ENCODE measurements around the gene KARS1. TPM values are rescaled to one million over a fixed set of nuclear protein-coding genes. Genes with fewer than 3 reads are reported as not detected.

KARS1 gene
- 100 to 1,000 TPM in 2 of 4 donors, 10 to 100 TPM in 2; 82.9 to 105 (median 95.4) TPM for total RNA-seq

- peak; percentile 93 to 94 for DNase-seq
- Histone ChIP-seq H3K36me3 (no peaks in the 10 kb centered on the region), H3K9me3 (no peaks in the 10 kb centered on the region), H3K27ac (peak within 1 kb of the TSS; percentile 99 to 100 (median 99)), H3K4me1 (peaks cover 35 to 46% of the 10 kb centered on the region in 2 donors), H3K4me3 (replicated peaks in 1 of 3) (peak within 1 kb of the TSS; percentile 84 to 100 (median 89)), H3K27me3 (no peaks in the 10 kb centered on the region)
- intact Hi-C loops (cut with DNase I) = loop anchor here (5.0 to 10.0 kb wide), 2 partner anchors 117 to 1545 kb away; partner anchors contain the start of gene MON1B
- whole genome bisulfite sequencing, 2 donors = 0% methylated on average over 8 to 29 of the region's 76 CpGs
- TF ChIP-seq, protein P1, sequence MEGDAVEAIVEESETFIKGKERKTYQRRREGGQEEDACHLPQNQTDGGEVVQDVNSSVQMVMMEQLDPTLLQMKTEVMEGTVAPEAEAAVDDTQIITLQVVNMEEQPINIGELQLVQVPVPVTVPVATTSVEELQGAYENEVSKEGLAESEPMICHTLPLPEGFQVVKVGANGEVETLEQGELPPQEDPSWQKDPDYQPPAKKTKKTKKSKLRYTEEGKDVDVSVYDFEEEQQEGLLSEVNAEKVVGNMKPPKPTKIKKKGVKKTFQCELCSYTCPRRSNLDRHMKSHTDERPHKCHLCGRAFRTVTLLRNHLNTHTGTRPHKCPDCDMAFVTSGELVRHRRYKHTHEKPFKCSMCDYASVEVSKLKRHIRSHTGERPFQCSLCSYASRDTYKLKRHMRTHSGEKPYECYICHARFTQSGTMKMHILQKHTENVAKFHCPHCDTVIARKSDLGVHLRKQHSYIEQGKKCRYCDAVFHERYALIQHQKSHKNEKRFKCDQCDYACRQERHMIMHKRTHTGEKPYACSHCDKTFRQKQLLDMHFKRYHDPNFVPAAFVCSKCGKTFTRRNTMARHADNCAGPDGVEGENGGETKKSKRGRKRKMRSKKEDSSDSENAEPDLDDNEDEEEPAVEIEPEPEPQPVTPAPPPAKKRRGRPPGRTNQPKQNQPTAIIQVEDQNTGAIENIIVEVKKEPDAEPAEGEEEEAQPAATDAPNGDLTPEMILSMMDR (IDR thresholded peaks at IDR 0.05) = no peak
- TF ChIP-seq POLR2A (IDR thresholded peaks at IDR 0.05) = peak; percentile 89 to 99
Observed at GRCh38 chr16:75647492-75648264, at the start of gene KARS1, which contains the start of gene TERF2IP. Gene KARS1 (minus strand): TSS chr16:75647665. CDS start chr16:75647639, 26 bp downstream. Gene TERF2IP (plus strand): TSS chr16:75647773. CDS start chr16:75647883, 110 bp downstream.

GRCh38 chr16:75695708-75696107, 48.2 kb upstream of the KARS1 start:
- Histone ChIP-seq H3K36me3 (no peaks in the 10 kb centered on the region), H3K4me3 (replicated peaks in 1 of 3) (no peak overlapping the region), H3K27ac (no peak overlapping the region), H3K9me3 (no peaks in the 10 kb centered on the region), H3K4me1 (no peaks in the 10 kb centered on the region), H3K27me3 (no peaks in the 10 kb centered on the region)
- intact Hi-C loops (cut with DNase I) = no loop called here
- 78 to 85% methylated on average over 6 of the region's 6 CpGs for WGBS, 2 donors
- DNase-seq = no peak
- TF ChIP-seq POLR2A (IDR thresholded peaks at IDR 0.05) = no peak
- TF ChIP-seq, protein P1 (IDR thresholded peaks at IDR 0.05) = no peak

- Histone ChIP-seq H3K27me3 (no peaks in the 10 kb centered on the region), H3K27ac (no peak overlapping the region), H3K4me3 (replicated peaks in 1 of 3) (no peak overlapping the region), H3K36me3 (no peaks in the 10 kb centered on the region), H3K4me1 (no peaks in the 10 kb centered on the region), H3K9me3 (no peaks in the 10 kb centered on the region)
- no peak for DNase-seq
- no peak for TF ChIP-seq POLR2A (IDR thresholded peaks at IDR 0.05)
- TF ChIP-seq, protein P1 (IDR thresholded peaks at IDR 0.05) = no peak
- intact Hi-C loops (cut with DNase I) = no loop called here
Observed at GRCh38 chr16:75687361-75687760, 39.9 kb upstream of the KARS1 start.

GRCh38 chr16:75682308-75682707, 34.8 kb upstream of the KARS1 start:
- Histone ChIP-seq H3K9me3 (no peaks in the 10 kb centered on the region), H3K4me3 (replicated peaks in 1 of 3) (no peak overlapping the region), H3K36me3 (no peaks in the 10 kb centered on the region), H3K27me3 (no peaks in the 10 kb centered on the region), H3K4me1 (no peaks in the 10 kb centered on the region), H3K27ac (no peak overlapping the region)
- 89 to 90% methylated on average over 14 of the region's 14 CpGs for WGBS, 2 donors
- DNase-seq = no peak
- intact Hi-C loops (cut with DNase I) = no loop called here
- TF ChIP-seq, protein P1 (IDR thresholded peaks at IDR 0.05) = no peak
- no peak for TF ChIP-seq POLR2A (IDR thresholded peaks at IDR 0.05)

GRCh38 chr16:75679366-75679765, 31.9 kb upstream of the KARS1 start:
- no peaks in the 10 kb centered on the region for H3K9me3 ChIP-seq
- H3K27ac ChIP-seq = no peak overlapping the region
- TF ChIP-seq, protein P1 (IDR thresholded peaks at IDR 0.05) = no peak
- TF ChIP-seq POLR2A (IDR thresholded peaks at IDR 0.05) = no peak
- DNase-seq = no peak
- no peaks in the 10 kb centered on the region for H3K4me1 ChIP-seq
- intact Hi-C loops (cut with DNase I) = no loop called here
- H3K4me3 ChIP-seq (replicated peaks in 1 of 3) = no peak overlapping the region
- H3K36me3 ChIP-seq = no peaks in the 10 kb centered on the region
- 82 to 93% methylated on average over 5 of the region's 5 CpGs for WGBS, 2 donors
- H3K27me3 ChIP-seq = no peaks in the 10 kb centered on the region
